ENCODE results near the gene LMX1B. TPM values are rescaled to one million over a fixed set of nuclear protein-coding genes. Genes with fewer than 3 reads are reported as not detected.

Gene LMX1B
- polyA plus RNA-seq, 1 donor from 2014 or later, result not detected

DNA sequence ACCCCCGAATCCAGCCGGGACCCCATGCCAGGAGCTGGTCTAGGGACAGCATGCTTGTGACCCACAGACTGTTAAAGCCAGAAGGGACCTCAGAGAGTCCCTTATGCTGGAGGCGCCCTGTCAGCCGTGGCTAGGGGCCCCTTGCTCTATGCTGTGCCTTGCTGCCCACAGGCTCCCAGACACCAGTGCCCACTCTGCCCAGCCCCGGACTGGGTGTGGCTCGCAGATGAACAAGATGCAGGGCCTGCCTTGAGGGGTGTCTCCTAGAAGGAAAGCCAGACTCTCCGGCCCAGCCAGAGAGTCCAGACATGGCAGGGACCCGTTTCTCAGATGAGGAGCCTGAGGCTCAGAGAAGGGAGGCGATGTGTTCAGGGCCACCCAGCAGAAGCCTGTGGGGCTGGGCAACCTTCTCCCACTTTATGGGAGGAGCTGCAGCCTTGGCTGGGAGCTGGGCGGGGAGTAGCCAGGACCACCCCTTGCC, 85.7 kb downstream of the LMX1B start:
- H3K9me3 ChIP-seq (ENCODE audit: low read length), result no peaks in the 10 kb centered on the region
- peaks cover 5% of the 10 kb centered on the region for H3K27me3 ChIP-seq (ENCODE audit: insufficient read depth, low read depth, low read length)

DNA sequence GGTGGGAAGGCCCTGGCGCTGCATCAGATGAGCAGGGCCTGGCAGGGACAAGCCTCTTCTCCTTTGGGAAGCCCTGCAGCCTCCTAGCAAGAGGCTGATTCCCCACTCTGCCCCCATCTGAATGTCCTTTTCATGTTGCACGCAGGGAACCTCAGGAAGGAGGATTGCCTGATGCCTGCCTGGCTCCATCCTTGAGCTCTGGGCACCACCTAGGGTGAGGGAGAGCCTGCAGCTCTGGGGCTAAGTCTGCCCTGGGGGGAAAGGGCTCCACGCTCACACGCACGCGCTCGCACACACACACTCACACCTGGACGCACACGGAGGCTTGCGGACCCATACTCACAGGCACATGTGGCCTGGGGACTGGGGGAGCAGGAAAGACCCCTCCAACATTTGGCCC, 86.6 kb downstream of the LMX1B start:
- Histone ChIP-seq H2AFZ (ENCODE audit: low read depth, low read length) (no peak overlapping the region), H3K9me3 (ENCODE audit: low read length) (no peaks in the 10 kb centered on the region), H3K27me3 (ENCODE audit: insufficient read depth, low read depth, low read length) (peaks cover 5% of the 10 kb centered on the region), H3K9me2 (ENCODE audit: insufficient read depth, low read length) (no peaks in the 10 kb centered on the region), H3F3A (ENCODE audit: insufficient read depth, low read length, poor library complexity, severe bottlenecking) (no peaks in the 10 kb centered on the region), H3K4me2 (ENCODE audit: low read length) (no peak overlapping the region), H3K36me3 (ENCODE audit: insufficient read depth, low read length) (no peaks in the 10 kb centered on the region), H3K79me2 (replicated peaks; ENCODE audit: insufficient read depth, low read length) (no peaks in the 10 kb centered on the region), H3K9ac (ENCODE audit: low read length) (no peak overlapping the region), H4K20me1 (ENCODE audit: insufficient read depth) (no peaks in the 10 kb centered on the region), H3K4me3 (ENCODE audit: low read length) (no peak overlapping the region), H3K27ac (ENCODE audit: low read length) (no peak overlapping the region)
- TF ChIP-seq TAF1 (IDR thresholded peaks at IDR 0.05; ENCODE audit: low read depth), result no peak
- TF ChIP-seq RAD21 (conservative IDR thresholded peaks at IDR 0.05), result no peak
- no peak for TF ChIP-seq SMC3 (conservative IDR thresholded peaks at IDR 0.05; ENCODE audit: poor library complexity)
- TF ChIP-seq, protein P1, sequence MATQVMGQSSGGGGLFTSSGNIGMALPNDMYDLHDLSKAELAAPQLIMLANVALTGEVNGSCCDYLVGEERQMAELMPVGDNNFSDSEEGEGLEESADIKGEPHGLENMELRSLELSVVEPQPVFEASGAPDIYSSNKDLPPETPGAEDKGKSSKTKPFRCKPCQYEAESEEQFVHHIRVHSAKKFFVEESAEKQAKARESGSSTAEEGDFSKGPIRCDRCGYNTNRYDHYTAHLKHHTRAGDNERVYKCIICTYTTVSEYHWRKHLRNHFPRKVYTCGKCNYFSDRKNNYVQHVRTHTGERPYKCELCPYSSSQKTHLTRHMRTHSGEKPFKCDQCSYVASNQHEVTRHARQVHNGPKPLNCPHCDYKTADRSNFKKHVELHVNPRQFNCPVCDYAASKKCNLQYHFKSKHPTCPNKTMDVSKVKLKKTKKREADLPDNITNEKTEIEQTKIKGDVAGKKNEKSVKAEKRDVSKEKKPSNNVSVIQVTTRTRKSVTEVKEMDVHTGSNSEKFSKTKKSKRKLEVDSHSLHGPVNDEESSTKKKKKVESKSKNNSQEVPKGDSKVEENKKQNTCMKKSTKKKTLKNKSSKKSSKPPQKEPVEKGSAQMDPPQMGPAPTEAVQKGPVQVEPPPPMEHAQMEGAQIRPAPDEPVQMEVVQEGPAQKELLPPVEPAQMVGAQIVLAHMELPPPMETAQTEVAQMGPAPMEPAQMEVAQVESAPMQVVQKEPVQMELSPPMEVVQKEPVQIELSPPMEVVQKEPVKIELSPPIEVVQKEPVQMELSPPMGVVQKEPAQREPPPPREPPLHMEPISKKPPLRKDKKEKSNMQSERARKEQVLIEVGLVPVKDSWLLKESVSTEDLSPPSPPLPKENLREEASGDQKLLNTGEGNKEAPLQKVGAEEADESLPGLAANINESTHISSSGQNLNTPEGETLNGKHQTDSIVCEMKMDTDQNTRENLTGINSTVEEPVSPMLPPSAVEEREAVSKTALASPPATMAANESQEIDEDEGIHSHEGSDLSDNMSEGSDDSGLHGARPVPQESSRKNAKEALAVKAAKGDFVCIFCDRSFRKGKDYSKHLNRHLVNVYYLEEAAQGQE (IDR thresholded peaks at IDR 0.05; ENCODE audit: borderline replicate concordance), result no peak
- TF ChIP-seq MXI1 (conservative IDR thresholded peaks at IDR 0.05; ENCODE audit: poor library complexity, severe bottlenecking), result no peak
- TF ChIP-seq POLR2AphosphoS5 (IDR thresholded peaks at IDR 0.05), result no peak
- TF ChIP-seq EZH2 (IDR thresholded peaks at IDR 0.05; ENCODE audit: borderline replicate concordance, insufficient read depth, low read length, poor library complexity, severe bottlenecking), result no peak
- TF ChIP-seq, protein P2, sequence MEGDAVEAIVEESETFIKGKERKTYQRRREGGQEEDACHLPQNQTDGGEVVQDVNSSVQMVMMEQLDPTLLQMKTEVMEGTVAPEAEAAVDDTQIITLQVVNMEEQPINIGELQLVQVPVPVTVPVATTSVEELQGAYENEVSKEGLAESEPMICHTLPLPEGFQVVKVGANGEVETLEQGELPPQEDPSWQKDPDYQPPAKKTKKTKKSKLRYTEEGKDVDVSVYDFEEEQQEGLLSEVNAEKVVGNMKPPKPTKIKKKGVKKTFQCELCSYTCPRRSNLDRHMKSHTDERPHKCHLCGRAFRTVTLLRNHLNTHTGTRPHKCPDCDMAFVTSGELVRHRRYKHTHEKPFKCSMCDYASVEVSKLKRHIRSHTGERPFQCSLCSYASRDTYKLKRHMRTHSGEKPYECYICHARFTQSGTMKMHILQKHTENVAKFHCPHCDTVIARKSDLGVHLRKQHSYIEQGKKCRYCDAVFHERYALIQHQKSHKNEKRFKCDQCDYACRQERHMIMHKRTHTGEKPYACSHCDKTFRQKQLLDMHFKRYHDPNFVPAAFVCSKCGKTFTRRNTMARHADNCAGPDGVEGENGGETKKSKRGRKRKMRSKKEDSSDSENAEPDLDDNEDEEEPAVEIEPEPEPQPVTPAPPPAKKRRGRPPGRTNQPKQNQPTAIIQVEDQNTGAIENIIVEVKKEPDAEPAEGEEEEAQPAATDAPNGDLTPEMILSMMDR (IDR thresholded peaks at IDR 0.05; ENCODE audit: poor library complexity, severe bottlenecking), result no peak
- no peak for TF ChIP-seq EP300 (conservative IDR thresholded peaks at IDR 0.05; ENCODE audit: poor library complexity, severe bottlenecking)

More for the DNA sequence above, 85.7 kb downstream of the LMX1B start:
- Histone ChIP-seq H3K4me3 (ENCODE audit: low read length) (no peak overlapping the region), H3K9me2 (ENCODE audit: insufficient read depth, low read length) (no peaks in the 10 kb centered on the region), H3K27ac (ENCODE audit: low read length) (no peak overlapping the region), H3K4me2 (ENCODE audit: low read length) (no peak overlapping the region), H4K20me1 (ENCODE audit: insufficient read depth) (no peaks in the 10 kb centered on the region), H3K36me3 (ENCODE audit: insufficient read depth, low read length) (no peaks in the 10 kb centered on the region), H2AFZ (ENCODE audit: low read depth, low read length) (no peak overlapping the region), H3K79me2 (replicated peaks; ENCODE audit: insufficient read depth, low read length) (no peaks in the 10 kb centered on the region), H3K9ac (ENCODE audit: low read length) (no peak overlapping the region), H3F3A (ENCODE audit: insufficient read depth, low read length, poor library complexity, severe bottlenecking) (no peaks in the 10 kb centered on the region)
- TF ChIP-seq MXI1 (conservative IDR thresholded peaks at IDR 0.05; ENCODE audit: poor library complexity, severe bottlenecking), result no peak
- no peak for TF ChIP-seq TAF1 (IDR thresholded peaks at IDR 0.05; ENCODE audit: low read depth)
- TF ChIP-seq POLR2AphosphoS5 (IDR thresholded peaks at IDR 0.05), result no peak
- TF ChIP-seq, protein P1 (IDR thresholded peaks at IDR 0.05; ENCODE audit: borderline replicate concordance), result no peak

All from neural cell (in vitro differentiated cells).